ENCODE measurements around the gene CTCF.

CTCF gene

DNA sequence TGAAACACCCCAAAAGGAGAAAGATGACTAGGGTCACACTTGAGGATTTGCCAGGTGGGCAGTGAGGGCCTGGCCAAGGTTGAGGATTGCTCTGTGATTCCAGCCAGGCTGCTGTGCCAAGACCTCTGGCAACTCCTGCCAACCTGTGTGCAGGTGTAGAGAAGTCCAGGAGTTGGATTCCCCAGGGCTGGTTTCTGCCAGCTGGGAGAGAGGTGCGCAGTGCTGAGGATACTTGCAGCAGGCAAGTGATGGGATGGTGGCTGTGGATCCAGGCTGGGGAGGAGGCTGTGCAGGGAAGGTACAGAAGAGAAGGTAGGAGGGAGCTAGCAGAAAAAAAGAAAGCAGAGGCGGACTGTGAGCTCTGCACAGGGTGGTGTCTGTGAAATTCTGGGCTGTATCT is 27.1 kb upstream of the CTCF start:
- DNase-seq (ENCODE audit: low spot score), result no peak

DNA sequence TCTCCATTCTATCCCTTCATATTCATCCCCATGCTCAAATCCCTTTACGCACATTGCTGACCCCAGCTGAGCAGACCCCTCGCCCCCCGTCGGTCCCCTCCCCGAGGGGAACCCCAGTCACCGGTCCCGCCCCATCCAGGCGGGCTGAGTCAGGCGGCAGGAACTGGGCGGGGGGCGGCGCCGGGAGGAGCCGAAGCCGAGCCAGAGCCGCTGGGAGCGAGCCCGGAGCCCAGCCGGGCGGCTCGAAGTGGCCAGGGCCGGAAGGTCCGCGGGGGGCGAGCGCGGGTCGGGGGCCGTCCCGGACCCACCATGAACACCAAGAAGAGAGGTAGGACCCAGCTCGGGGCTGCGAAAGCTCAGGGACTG is 25.1 kb upstream of the CTCF start:
- peak; percentile 73 for DNase-seq (ENCODE audit: low spot score)

GRCh38 chr16:67537636-67538591 is 24.4 kb upstream of the CTCF start:
- DNase-seq (ENCODE audit: low spot score), result peak; percentile 74

- no peak for DNase-seq (ENCODE audit: low spot score)
Measured at GRCh38 chr16:67538666-67539101, 23.6 kb upstream of the CTCF start.

- no peak for DNase-seq (ENCODE audit: low spot score)
Measured at GRCh38 chr16:67539271-67539670, 23.1 kb upstream of the CTCF start.

DNA sequence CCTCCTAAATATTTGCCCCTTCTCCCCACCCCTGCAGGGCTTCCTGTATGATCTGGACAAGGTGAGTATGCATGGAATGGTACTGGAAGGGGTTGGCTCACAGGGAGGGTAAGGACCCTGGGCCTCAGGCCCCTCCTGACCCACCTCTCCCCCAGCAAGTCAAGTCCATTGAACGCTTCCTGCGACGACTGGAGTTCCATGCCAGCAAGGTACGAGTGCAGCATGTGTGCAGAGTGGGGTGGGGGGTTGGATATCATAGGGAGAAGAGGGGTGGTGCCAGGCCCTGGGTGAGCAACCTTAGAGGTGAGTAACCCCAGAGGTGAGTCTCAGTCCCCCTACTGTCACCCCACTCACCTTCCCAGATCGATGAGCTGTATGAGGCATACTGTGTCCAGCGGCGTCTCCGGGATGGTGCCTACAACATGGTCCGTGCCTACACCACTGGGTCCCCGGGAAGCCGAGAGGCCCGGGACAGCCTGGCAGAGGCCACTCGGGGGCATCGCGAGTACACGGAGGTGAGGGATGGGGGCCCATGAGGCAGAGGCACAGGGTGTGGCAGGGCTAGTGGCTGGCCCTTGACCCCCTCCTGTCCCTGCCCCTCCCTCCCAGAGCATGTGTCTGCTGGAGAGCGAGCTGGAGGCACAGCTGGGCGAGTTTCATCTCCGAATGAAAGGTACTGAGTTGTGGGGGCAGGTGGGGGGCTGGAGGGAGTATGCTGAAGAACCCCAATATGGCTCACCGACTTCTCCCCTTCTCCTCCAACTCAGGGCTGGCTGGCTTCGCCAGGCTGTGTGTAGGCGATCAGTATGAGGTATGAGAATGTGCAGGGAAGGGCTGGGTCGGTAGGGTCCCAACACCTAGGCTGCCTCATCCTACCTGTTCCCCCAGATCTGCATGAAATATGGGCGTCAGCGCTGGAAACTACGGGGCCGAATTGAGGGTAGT is 22.4 kb upstream of the CTCF start:
- DNase-seq (ENCODE audit: low spot score), result no peak

DNA sequence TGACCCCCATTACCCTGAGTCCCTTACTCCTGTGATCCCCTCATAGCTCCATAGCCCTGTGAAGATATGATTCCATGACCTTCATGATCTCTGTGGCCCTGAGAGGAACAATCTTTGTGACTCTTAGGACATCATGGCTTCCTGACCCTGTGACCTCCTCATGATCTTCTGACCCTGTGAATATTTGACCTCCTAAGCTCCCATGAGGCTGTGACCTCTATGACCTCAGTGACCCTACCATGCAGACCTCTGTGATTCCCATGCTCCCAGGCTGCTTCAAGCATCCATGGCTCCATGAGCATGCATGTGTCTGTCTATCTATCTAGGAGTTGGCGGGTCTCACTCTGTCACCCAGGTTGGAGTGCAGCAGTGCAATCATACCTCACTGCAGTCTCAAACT is 21.6 kb upstream of the CTCF start:
- no peak for DNase-seq (ENCODE audit: low spot score)

DNA sequence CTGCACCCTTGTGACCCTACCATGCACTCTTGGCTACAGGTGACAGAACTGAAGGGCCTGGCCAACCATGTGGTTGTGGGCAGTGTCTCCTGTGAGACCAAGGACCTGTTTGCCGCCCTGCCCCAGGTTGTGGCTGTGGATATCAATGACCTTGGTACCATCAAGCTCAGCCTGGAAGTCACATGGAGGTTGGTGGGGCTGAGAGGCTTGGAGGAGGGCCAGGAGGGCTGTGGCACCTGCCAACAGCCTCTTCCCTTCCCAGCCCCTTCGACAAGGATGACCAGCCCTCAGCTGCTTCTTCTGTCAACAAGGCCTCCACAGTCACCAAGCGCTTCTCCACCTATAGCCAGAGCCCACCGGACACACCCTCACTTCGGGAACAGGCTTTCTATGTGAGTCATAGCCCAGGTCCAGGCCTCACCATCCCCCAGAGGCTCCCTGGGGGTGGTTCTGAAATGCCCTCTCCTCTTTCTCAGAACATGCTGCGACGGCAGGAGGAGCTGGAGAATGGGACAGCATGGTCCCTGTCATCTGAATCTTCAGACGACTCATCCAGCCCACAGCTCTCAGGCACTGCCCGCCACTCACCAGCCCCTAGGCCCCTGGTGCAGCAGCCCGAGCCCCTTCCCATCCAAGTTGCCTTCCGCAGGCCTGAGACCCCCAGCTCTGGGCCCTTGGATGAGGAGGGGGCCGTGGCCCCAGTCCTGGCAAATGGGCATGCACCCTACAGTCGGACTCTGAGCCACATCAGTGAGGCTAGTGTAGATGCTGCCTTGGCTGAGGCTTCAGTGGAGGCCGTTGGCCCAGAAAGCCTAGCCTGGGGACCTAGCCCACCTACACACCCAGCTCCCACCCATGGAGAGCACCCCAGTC is 20.7 kb upstream of the CTCF start:
- no peak for DNase-seq (ENCODE audit: low spot score)

DNA sequence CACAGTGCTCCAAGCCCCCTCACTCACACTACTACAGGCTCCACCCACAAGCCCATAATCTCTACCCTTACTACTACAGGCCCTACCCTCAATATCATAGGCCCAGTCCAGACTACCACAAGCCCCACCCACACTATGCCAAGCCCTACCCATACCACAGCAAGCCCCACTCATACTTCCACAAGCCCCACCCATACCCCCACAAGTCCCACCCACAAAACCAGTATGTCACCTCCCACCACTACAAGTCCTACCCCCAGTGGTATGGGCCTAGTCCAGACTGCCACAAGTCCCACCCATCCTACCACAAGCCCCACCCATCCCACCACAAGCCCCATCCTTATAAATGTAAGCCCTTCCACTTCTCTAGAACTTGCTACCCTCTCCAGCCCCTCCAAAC is 19.9 kb upstream of the CTCF start:
- DNase-seq (ENCODE audit: low spot score), result no peak

DNA sequence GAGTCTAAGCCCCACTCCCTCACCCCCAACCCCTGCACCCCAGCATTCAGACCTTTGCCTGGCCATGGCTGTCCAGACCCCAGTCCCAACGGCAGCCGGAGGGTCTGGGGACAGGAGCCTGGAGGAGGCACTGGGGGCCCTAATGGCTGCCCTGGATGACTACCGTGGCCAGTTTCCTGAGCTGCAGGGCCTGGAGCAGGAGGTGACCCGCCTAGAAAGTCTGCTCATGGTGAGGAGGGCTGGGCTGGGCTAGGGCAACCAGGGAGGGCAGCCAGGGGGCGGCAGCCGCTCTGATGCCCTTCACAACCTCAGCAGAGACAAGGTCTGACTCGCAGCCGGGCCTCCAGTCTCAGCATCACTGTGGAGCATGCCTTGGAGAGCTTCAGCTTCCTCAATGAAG is 19.3 kb upstream of the CTCF start:
- no peak for DNase-seq (ENCODE audit: low spot score)

GRCh38 chr16:67543582-67543981 is 18.7 kb upstream of the CTCF start:
- DNase-seq (ENCODE audit: low spot score), result no peak

GRCh38 chr16:67544329-67544841 is 17.9 kb upstream of the CTCF start:
- DNase-seq (ENCODE audit: low spot score), result no peak

GRCh38 chr16:67544844-67545664 is 17.3 kb upstream of the CTCF start:
- DNase-seq (ENCODE audit: low spot score), result no peak

DNA sequence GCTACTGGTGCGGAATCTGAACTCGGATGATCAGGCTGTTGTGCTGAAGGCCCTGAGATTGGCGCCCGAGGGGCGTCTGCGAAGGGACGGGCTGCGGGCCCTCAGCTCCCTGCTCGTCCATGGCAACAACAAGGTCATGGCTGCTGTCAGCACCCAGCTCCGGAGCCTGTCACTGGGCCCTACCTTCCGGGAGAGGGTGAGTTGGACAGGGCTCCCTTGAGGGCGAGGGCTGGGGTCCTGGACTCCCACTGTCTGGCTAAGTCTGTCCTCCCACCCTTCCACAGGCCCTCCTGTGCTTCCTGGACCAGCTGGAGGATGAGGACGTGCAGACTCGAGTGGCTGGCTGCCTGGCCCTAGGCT is 16.7 kb upstream of the CTCF start:
- DNase-seq (ENCODE audit: low spot score), result no peak

DNA sequence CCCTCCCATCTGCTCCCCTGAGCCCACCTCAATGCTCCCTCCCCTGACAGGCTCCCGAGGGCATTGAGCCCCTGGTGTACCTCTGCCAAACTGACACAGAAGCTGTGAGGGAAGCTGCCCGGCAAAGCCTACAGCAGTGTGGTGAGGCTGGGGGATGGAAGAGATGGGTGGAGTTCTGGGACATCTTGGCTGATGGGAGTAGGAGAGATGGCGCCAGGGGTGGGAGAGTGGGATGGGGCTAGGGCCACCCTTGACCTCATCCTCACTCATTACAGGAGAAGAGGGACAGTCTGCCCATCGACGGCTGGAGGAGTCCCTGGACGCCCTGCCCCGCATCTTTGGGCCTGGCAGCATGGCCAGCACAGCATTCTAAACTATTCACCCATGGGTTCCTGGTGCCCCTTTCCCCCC is 16.2 kb upstream of the CTCF start:
- DNase-seq (ENCODE audit: low spot score), result no peak

DNA sequence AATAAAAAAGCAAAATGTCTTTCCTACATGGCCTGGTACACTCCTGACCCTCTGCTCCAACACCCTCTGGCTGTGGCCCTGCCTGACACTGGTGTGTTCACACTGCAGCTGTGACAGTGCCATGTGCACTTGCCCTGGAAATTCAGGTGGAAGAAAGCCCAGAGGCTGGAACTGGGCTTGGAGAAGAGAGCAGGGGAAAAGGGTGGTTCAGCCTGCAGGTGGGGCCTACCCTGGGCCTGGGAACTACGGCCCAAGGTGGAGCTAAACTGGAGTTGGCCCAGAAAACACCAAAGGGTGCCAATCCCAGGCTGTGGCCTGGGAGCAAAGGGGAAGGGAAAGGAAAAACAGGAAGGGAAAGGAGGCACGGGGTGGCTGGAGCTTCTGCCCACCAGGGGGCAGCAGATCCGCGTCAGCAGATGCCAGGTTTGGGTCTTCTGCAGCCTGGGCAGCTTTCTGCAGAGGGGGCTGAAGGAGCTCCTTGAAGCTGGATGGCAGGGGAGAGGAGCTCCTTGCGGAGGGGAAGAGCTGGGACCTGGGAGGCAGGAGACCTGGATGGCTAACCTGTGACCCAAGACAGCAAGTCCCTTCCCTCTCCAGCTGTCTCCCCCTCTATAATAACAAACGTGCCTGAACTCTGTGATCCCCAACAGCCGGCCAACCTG is 15.4 kb upstream of the CTCF start:
- peak; percentile 84 for DNase-seq (ENCODE audit: low spot score)

DNA sequence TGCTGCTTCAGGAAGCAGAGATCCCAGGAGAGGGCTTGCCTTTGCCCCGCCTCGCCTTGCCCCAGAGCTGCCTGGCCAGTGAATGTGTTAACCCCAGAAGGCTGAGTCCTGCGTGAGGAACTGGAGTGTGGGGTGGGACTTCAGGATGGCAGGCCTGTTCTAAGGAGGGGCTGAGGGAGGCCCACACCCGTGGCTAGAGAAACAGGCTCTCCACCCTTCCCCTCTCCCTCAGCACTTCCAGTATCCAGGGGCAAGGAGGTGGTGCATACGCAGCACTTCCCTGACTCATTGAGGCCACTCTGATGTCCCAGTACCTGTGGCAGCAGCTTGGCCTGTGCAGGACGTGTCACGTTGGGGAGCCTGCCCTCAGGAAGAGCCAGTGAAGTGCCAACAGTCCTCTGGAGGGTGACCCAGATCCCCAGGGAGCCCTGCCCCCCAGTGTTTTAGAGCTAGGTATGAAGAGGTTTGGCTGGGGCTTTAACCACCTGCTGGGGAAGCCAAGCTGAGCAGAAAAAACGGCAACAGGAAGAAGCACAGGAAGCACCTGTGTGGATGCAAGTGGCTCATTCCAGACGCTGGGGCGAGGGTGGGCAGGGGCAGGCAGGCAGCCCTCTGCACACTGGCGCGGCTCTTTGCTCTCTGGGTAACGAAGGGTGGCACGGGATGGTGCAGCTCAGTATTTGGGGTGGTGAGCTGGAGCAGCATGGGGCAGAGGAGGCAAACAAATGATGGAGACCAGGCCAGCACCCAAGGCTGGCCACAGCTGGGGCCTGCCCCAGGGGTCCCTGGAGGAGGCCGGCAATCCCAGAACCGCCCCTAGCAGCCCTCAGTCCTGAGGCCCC is 14.7 kb upstream of the CTCF start:
- no peak for DNase-seq (ENCODE audit: low spot score)

DNA sequence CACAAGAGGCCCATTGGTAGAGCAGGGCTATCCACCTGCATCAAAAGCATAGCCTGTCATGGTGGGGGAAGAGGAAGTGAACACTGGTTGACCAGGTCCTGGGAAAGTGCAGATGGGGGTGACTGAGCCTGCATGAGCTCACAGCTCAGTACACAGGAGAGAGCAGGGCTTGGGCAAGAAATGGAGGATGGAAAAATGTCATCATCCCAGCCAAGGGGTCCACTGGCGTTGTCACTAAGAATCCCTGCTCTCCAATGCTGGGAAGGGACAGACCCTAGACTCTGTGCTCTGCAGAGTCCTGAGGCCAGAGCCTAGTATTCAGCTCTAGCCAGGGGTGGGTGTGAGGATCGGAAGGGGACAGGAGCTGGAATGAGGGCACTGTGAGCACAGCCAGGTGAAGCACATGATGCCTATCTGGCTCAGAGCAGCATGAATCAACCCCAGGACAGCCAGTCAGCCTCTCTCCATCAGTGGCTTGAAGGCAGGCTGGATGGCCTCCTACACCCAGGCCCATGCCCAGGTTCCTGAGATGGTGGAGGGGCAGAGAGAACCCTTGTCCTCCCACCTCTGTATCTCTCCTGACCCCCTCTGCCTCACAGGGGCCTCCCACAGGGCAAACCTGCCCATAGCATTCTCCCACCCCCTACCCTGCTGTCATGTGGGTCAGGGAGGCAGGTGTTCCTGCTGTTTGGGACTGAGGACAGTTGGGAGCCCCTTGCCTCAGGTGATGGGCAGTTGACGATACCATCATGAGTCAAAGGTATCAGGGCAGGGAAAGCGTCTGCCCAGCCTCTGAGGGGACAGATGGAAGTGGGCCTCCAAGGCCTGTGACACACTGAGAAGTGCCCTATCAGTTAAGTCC is 13.8 kb upstream of the CTCF start:
- DNase-seq (ENCODE audit: low spot score), result no peak
